HepG2 (cell line): ENCODE measurements around the gene CRIP1. TPM values are rescaled to one million over a fixed set of nuclear protein-coding genes. Genes with fewer than 3 reads are reported as not detected.

Experiments used
- FOXA1 ChIP-seq, 2 experiments: fragments of 450-650 bp in 1 of 2; sonication (generic) in 1 of 2; formaldehyde crosslinking in 1 of 2; IDR thresholded peaks; 2 replicates each; pipeline versions ENCODE4 v1.4.0 to v1.6.1; 2016 to 2020; ENCODE audit warnings: missing genetic modification reagents in 1 of 2
- HES4 ChIP-seq: sonication (generic); formaldehyde crosslinking; IDR thresholded peaks from 2 replicates; pipeline ENCODE4 v1.9.0; 2021; ENCODE audit warnings: mild to moderate bottlenecking, missing genetic modification reagents, borderline replicate concordance
- JDP2 ChIP-seq: sonication (generic); formaldehyde crosslinking; IDR thresholded peaks from 2 replicates; pipeline ENCODE4 v1.8.1; 2022; ENCODE audit warnings: missing genetic modification reagents, borderline replicate concordance
- MTA3 ChIP-seq: sonication (generic); formaldehyde crosslinking; IDR thresholded peaks from 2 replicates; pipeline ENCODE4 v1.4.0; 2020; ENCODE audit warnings: missing genetic modification reagents
- ONECUT2 ChIP-seq: sonication (generic); formaldehyde crosslinking; IDR thresholded peaks from 2 replicates; pipeline ENCODE4 v1.4.0; 2020; ENCODE audit warnings: missing genetic modification reagents
- PLSCR1 ChIP-seq: sonication (generic); formaldehyde crosslinking; IDR thresholded peaks from 2 replicates; pipeline ENCODE4 v1.5.0; 2020; ENCODE audit warnings: missing genetic modification reagents, mild to moderate bottlenecking, borderline replicate concordance
- RAD51 ChIP-seq: fragments of 450-650 bp; IDR thresholded peaks from 2 replicates; pipeline ENCODE4 v1.6.1; 2016; ENCODE audit warnings: borderline replicate concordance
- TARDBP ChIP-seq: sonication (generic); formaldehyde crosslinking; IDR thresholded peaks from 2 replicates; pipeline ENCODE4 v1.8.0; 2022; ENCODE audit warnings: mild to moderate bottlenecking, missing genetic modification reagents
- ZBTB10 ChIP-seq: sonication (generic); formaldehyde crosslinking; IDR thresholded peaks from 2 replicates; pipeline ENCODE4 v1.4.0; 2020; ENCODE audit warnings: missing genetic modification reagents, borderline replicate concordance
- ZBTB37 ChIP-seq: sonication (generic); formaldehyde crosslinking; IDR thresholded peaks from 2 replicates; pipeline ENCODE4 v1.4.0; 2020; ENCODE audit warnings: mild to moderate bottlenecking, missing genetic modification reagents
- ZNF251 ChIP-seq: sonication (generic); formaldehyde crosslinking; IDR thresholded peaks from 2 replicates; pipeline ENCODE4 v1.9.0; 2021; ENCODE audit warnings: mild to moderate bottlenecking, missing genetic modification reagents
- ZNF331 ChIP-seq: sonication (generic); formaldehyde crosslinking; IDR thresholded peaks from 2 replicates; pipeline ENCODE4 v1.4.0; 2020; ENCODE audit warnings: missing genetic modification reagents
- ZNF383 ChIP-seq: sonication (generic); formaldehyde crosslinking; IDR thresholded peaks from 2 replicates; pipeline ENCODE4 v1.4.0; 2020; ENCODE audit warnings: missing genetic modification reagents, mild to moderate bottlenecking, borderline replicate concordance
- ZNF460 ChIP-seq: sonication (generic); formaldehyde crosslinking; IDR thresholded peaks from 2 replicates; pipeline ENCODE4 v1.5.1; 2020; ENCODE audit warnings: missing genetic modification reagents, mild to moderate bottlenecking, borderline replicate concordance
- ZNF564 ChIP-seq: sonication (generic); formaldehyde crosslinking; IDR thresholded peaks from 2 replicates; pipeline ENCODE4 v1.8.1; 2023; ENCODE audit warnings: mild to moderate bottlenecking, missing genetic modification reagents
- ZNF773 ChIP-seq: sonication (generic); formaldehyde crosslinking; IDR thresholded peaks from 2 replicates; pipeline ENCODE4 v1.4.0; 2020; ENCODE audit warnings: missing genetic modification reagents, borderline replicate concordance
- ZNF780A ChIP-seq: sonication (generic); formaldehyde crosslinking; IDR thresholded peaks from 2 replicates; pipeline ENCODE4 v1.8.0; 2022; ENCODE audit warnings: mild to moderate bottlenecking, missing genetic modification reagents, moderate library complexity
- ZSCAN25 ChIP-seq: sonication (generic); formaldehyde crosslinking; IDR thresholded peaks from 2 replicates; pipeline ENCODE4 v1.8.0; 2022; ENCODE audit warnings: mild to moderate bottlenecking, missing genetic modification reagents
- ZSCAN31 ChIP-seq: sonication (generic); formaldehyde crosslinking; IDR thresholded peaks from 2 replicates; pipeline ENCODE4 v1.5.0; 2020; ENCODE audit warnings: low read depth, mild to moderate bottlenecking, missing genetic modification reagents
- polyA plus RNA-seq, 8 experiments: library from polyadenylated mRNA; depleted of rRNA in 3 of 8; stranded (reverse) in 7 of 8; unstranded in 1 of 8; fragments of >200 nt; fragmentation: Illumina TruSeq in 4 of 8; extraction: Trizol in 4 of 8; gene quantifications; 2 replicates each; pipeline versions ENCODE4 v1.2.1 to v1.2.3, GENCODE V29; 2011 to 2016; ENCODE audit warnings: low read depth in 4 of 8, missing spikeins in 1 of 8, mixed read lengths in 1 of 8; ENCODE audit not compliant: insufficient read depth in 1 of 8
- total RNA-seq, 5 experiments: library from RNA; depleted of rRNA; stranded (reverse); fragments of >200 nt; fragmentation: Illumina TruSeq; extraction: Trizol; gene quantifications; 2 replicates each; pipeline ENCODE4 v1.2.3, GENCODE V29; 2016; ENCODE audit warnings: low read depth in 1 of 5
- TF ChIP-seq, protein P1 (sequence below): sonication (generic); formaldehyde crosslinking; IDR thresholded peaks from 2 replicates; pipeline ENCODE4 v1.5.0; 2020; ENCODE audit warnings: mild to moderate bottlenecking, missing genetic modification reagents, borderline replicate concordance

Gene CRIP1
- total and polyA plus RNA-seq, 2 of the 13 experiments (the other 11 are each of a cell fraction or from before 2014, with no cell fraction given), result 53.9 to 59.5 TPM

- TF ChIP-seq PLSCR1 (CRISPR knock-in tag) (no peak), ZSCAN25 (peak; percentile 91), ZSCAN31 (CRISPR knock-in tag) (no peak), ZNF564 (peak; percentile 22), FOXA1 (IDR thresholded peaks at IDR 0.05) (no peak), FOXA1 (CRISPR knock-in tag; IDR thresholded peaks at IDR 0.05) (no peak), ZNF460 (no peak; the same call in 1 of the 2 replicates), ZNF383 (CRISPR knock-in tag) (no peak), RAD51 (no peak), ZBTB37 (CRISPR knock-in tag) (no peak), ZNF780A (no peak), JDP2 (CRISPR knock-in tag) (no peak), ZNF773 (CRISPR knock-in tag) (no peak), HES4 (CRISPR knock-in tag) (0 out of 2 replicates have a peak, but pooled peaks have one; percentile 59), ZNF251 (no peak), MTA3 (no peak), ZBTB10 (CRISPR knock-in tag) (peak; percentile 88), TARDBP (CRISPR knock-in tag) (peak; percentile 89), ONECUT2 (CRISPR knock-in tag) (no peak), ZNF331 (peak; percentile 61)
- TF ChIP-seq, protein P1, sequence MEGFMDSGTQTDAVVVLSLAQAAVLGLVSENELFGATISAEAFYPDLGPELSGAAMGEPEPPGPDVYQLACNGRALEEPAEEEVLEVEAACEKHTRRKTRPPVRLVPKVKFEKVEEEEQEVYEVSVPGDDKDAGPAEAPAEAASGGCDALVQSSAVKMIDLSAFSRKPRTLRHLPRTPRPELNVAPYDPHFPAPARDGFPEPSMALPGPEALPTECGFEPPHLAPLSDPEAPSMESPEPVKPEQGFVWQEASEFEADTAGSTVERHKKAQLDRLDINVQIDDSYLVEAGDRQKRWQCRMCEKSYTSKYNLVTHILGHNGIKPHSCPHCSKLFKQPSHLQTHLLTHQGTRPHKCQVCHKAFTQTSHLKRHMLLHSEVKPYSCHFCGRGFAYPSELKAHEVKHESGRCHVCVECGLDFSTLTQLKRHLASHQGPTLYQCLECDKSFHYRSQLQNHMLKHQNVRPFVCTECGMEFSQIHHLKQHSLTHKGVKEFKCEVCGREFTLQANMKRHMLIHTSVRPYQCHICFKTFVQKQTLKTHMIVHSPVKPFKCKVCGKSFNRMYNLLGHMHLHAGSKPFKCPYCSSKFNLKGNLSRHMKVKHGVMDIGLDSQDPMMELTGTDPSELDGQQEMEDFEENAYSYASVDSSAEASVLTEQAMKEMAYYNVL (CRISPR knock-in tag), result 0 out of 2 replicates have a peak, but pooled peaks have one; percentile 23
These were observed 9.5 kb downstream of the CRIP1 start (continued) for GRCh38 chr14:105495990-105496830.
